CD4-positive, alpha-beta T cell treated with Interferon gamma for 1 hour (primary cell): ENCODE data around the gene TLK1.
"Not testable (repeated sequence)": the region's sequence is repeated elsewhere in the genome, so short reads cannot be mapped to it uniquely, and the experiment has no call there.

Source experiments
- DNase-seq: peaks from one replicate; pipeline ENCODE4 v3.0.0-alpha.2; 2020

The TLK1 gene

DNA sequence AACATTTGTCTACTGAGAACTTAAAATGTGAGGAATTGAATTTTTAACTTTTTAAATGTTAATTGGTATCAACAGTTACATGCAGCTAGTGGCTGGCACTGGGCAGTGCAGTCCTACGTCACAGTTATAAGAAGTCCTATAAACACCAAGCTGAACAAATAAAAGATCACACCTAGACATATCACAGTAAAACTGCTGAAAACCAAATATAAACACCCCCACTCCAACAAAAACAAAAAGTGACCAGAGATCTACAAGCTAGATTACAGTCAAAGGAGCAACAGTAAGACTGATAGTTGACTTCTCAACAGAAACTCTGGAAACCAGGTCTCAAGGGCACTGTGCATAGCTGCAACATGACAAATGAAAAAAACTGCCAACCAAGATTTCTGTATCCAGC lies 19.4 kb downstream of the TLK1 start:
- DNase-seq, result no peak

DNA sequence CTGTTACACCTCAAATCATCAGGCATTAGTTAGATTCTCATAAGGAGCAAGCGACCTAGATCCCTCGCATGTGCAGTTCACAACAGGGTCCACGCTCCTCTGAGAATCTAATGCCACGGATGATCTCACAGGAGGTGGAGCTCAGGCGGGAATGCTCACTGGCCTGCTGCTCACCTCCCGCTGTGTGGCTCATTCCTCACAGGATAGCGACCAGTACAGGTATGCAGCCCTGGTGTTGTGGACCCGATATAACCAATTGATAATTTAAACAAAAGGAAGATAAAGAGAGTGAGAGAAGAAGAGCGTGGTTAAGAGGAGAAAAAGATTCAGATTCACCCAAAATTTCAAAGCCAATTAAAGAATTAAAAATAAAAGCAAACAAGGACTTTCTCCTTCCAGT lies 20.8 kb downstream of the TLK1 start:
- no peak for DNase-seq

DNA sequence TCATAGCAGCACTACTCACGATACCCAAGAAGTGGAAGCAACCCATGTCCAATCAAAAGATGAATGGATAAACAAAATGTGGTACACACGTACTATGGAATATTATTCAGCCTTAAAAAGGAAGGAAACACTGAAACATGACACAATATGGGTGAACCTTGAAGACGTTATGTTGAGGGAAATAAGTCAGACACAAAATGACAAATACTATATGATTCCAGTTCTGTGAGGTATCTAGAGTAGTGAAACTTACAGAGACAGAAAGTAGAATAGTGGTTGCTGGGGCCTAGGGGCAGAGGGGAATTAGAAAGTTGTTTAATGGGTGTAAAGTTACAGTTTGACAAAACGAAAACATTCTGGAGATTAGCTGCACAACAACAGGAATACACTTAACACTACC lies 24.7 kb downstream of the TLK1 start:
- DNase-seq, result no peak

DNA sequence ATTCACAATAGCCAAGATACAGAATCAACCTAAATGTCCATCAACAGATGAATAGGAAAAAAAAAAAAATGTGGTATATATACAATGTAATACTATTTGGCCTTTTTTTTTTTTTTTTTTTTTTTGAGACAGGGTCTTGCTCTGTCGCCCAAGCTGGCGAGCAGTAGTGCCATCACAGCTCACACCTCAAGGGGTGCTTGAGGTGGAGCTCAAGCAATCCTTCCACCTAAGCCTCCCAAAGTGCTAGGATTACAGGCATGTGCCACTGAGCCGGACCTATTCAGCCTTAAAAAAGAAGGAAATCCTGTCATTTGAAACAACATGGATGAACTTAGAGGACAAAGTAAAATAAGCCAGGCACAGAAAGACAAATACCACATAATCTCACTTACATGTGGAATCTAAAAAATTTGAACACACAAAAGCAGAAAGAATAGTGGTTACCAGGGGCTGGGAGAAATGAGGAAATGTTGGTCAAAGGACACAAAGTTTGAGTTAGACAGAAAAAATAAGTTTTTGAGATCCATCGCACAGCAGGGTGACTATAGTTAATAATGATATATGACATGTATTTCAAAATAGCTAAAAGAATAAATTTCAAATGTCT lies 26.0 kb downstream of the TLK1 start:
- DNase-seq, result no peak

DNA sequence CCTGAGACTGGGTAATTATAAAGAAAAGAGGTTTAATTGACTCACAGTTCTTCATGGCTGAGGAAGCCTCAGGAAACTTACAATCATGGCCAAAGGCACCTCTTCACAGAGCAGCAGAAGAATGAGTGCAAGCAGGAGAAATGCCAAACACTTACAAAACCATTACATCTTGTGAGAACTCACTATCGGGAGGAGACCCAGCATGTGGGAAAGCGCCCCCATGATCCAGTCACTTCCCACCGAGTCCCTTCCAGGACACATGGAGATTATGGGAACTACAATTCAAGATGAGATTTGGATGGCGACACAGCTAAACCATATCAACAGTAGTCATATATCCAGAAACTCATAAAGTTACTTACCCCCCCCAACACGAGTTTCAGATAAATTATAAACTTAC lies 28.6 kb downstream of the TLK1 start:
- no peak for DNase-seq

DNA sequence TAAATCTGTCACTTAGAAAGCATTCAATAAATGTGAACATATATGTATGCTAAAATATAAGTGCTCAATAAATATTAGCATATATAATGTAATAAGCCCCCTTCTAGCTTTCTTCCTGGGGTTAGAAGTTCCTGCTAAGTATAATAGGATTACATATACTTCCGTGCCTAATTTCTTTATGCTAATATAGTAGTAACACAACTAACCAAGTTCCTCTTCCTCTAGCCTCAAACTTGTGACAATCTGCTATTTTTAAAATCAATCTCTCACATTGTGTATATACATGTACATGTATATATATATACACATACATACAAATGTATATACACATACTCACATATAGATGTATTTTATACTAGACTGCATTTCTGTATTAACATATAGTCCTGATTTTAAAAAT lies 32.2 kb downstream of the TLK1 start:
- DNase-seq, result no peak

DNA sequence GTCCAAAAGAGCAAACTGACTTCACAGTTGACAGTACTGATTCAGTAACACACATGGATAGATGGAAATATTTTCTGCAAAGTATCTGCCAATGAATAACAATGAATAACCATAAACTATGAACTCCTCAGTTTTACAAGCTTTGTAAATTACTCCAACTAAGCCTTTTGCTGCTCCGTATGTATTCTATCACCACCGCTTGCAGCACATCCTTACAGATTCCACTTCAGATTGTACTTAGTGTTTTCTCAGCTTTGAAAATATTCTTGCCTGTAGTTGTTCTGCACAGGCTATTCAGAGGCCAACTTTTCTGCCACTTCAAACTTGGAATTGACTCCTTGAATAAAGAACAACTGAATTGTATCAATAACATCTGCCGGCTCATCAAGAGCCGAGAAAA lies 36.2 kb downstream of the TLK1 start:
- no peak for DNase-seq

DNA sequence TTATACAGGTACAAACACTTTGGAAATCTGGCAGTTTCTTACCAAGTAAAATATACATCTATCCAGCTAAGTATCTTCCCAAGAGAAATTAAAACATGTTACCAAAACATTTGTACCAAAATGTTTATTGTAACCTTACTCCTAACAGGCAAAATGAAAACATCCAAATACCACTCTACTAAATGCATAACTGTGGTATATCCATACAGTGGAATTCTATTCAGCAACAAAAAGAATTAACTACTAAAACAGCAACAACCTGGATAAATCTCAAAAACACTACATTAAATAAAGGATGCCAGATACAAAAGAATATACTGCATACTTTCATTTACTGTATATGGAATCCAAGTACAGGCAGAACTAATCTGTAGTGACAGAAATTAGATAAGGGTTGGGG lies 51.1 kb downstream of the TLK1 start:
- DNase-seq, result no peak

DNA sequence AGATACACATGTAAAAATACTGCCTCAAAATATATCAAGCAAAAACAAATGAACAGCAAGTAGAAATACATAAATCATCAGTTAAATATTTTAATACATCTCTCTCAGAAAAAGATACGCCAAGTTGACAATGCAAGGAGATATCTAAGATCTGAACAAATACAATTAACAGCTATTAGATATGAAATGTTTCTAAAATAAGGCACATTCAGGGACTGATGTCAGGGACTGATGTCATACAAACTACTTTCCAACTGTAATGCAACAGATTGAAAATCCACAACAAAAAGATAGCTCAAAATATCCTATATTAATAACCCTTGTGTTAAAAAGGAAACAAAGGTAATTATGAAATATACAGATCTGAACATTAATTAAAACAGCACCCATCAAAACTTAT lies 51.7 kb downstream of the TLK1 start:
- DNase-seq, result no peak

DNA sequence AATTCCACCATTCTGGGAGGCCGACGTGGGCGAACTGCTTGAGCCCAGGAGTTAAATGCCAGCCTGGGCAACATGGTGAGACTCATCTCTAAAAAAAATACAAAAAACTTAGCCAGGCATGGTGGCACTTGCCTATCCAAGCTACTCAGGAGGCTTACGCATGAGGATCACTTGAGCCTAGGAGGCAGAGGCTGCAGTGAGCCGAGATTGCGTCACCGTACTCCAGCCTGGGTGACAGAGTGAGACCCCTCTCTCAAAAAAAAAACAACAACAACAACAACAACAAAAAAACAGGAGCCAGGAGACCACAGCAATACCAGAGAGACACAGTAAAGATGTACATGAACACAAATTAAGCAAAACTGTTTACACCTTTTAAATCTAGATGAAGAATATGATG lies 52.9 kb downstream of the TLK1 start:
- DNase-seq, result no peak

DNA sequence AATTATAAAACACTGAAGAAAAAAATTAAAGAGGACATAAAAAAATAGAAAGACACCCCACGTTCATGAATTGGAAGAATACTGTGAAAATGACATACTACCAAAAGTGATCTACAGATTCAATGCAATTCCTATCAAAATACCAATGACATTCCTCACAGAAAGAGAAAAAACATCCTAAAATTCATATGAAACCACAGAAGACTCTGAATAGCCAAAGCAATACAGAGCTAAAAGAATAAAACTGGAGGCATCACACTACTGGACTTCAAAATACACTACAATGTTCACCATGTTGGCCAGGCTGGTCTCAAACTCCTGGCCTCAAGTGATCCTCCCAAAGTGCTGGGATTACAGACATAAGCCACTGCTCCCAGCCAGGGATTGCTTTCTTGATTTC lies 56.3 kb downstream of the TLK1 start:
- DNase-seq, result no peak

DNA sequence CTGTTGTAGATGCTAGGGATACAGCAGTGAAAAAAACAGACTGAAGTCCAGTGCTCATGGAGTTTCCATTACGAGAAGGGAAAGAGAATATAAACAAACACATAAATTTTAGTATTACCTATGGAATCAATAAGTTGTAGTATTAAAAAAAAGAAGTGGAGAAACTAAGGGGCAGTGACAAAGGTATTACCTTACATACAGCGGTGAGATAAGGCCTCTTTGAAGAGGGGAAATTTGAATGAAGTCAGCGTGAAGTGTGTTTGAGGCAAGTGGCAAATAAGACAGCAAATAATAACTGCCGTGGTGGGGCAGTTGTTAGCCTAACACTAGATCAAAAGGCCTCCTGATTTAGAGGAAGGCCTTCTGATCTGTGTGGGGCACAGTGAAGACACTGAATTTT lies 57.9 kb downstream of the TLK1 start:
- DNase-seq, result no peak

DNA sequence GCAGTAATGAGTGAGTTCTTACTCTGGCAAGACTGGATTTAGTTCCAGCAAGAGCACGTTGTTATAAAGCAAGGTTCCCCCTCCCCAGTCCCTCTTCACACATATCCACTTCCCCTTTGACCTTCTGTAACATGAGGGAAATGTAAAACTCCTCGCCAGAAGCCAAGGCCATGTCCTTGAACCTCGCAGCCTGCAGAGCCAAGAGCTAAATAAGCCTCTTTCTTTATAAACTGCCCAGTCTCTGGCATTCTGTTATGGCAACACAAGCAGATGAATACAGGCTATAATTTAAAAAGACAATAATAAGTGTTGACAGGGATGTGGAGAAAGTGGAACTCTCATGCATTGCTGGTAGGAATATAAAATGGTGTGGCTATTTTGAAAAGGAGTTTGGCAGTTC lies 60.3 kb downstream of the TLK1 start:
- no peak for DNase-seq

DNA sequence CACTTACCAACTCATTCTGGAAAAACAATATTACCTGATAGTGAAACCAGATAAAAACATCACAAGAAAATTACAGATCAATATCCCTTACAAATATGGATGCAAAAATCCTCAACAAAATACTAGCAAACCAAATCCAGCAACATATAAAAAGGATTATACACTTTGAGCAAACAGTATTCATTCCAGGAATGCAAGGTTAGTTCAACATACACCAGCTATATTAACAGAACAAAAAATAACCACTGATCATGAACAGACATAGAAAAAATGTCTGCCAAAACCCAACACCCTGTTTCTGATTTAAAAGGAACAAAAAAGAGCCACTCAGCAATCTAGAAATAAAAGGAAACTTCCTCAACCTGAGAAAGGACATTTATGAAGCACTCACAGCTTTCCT lies 62.1 kb downstream of the TLK1 start:
- no peak for DNase-seq

DNA sequence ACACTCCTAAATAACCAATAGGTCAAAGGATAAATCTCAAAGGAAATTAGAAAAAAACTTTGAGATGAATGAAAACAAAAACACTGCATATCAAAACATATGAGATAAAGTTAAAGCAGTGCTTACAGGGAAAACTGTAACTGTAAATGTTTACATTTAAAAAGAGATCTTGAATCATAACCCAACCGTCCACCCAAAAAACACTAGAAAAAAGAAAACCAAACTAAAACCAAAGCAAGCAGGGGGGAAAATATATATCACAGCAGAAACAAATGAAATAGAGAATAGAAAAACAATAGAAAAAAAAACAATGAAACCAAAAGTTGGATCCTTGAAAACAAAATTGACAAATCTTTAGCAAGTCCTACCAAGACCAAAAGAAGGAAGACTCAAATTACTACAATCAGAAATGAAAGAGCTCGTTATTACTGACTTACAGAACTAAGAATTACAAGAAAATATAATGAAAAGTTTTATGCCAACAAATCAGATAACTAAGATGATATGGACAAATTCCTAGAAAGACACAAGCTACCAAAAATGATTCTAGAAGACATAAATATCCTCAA lies 65.6 kb downstream of the TLK1 start:
- DNase-seq, result no peak

DNA sequence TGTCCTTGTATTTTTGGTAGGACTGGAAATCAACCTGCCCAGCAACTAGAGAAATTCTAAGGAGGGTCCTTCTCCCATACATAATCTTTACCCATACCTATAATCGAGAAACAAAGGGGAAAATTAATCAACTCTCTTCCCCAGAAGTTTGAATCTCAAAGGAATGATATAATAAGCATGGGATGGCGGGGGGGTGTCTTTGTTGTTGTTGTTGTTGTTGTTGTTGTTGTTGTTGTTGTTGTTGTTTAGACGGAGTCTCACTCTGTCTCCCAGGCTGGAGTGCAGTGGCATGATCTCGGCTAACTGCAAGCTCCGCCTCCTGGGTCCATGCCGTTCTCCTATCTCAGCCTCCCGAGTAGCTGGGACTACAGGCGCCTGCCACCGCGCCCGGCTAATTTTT lies 69.2 kb downstream of the TLK1 start:
- not testable (repeated sequence) for DNase-seq

DNA sequence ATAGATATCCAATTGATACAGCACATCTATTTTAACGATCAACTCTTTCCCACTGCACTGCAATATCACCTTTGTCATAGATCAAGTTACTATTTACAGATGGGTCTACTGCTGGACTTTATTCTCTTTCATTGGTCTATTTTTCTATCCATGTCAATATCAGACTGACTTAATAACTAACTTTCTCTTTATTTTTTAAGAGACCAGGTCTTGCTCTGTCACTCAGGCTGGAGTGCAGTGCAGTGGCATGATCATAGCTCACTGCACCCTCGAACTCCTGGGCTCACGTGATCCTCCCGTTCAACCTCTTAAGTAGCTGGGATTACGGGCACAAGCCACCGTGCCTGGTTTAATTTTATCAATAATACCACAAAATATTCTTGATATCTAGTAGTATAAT lies 71.2 kb downstream of the TLK1 start:
- DNase-seq, result no peak

DNA sequence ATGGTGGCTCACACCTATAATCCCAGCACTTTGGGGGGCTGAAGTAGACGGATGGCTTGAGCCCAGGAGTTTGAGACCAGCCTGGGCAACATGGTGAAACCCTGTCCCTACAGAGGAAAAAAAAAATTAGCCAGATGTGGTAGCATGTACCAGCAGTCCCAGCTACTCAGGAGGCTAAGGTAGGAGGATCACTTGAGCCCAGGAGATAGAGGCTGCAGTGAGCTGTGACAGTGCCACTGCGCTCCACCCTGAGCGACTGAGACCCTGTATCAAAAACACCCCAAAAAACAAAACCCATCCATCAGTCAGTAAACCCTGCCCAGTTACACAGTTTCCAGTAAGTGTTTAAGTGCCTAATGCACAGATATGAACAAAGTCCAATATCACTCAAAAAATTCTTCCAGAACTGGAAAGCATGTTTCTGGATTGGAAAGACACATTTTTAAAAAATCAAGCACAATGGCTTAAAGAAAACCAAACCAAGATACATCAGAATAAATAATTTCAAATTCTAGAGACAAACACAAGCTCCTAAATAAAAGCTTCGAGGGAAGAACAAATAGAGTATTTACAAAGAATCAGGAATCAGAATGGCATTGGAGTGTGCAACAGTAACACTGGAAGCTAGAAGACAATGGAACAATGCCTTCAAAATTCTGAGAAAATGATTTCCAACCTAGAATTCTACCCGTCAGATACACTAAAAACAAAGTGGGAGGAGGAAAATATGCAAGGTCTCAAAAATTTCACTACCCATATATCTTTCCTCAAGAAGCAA lies 72.4 kb downstream of the TLK1 start:
- no peak for DNase-seq

DNA sequence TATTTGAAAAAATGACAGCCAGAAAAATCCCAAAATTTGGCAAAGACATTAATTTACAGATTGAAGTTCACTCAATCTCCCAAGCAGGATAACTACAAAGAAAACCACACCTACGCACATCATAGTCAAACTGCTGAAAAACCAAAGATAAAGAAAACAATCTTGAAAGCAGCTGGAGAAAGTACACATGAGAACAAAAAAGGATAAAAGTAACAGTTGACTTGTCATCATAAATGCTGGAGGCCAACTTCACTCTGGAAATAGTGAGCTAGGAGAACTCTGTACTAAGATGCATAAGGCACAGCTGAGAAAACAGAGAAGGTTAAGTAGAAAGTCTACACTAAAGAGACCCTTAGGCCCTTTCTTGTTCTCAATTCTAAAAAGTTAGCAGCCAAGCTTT lies 73.1 kb downstream of the TLK1 start:
- no peak for DNase-seq

DNA sequence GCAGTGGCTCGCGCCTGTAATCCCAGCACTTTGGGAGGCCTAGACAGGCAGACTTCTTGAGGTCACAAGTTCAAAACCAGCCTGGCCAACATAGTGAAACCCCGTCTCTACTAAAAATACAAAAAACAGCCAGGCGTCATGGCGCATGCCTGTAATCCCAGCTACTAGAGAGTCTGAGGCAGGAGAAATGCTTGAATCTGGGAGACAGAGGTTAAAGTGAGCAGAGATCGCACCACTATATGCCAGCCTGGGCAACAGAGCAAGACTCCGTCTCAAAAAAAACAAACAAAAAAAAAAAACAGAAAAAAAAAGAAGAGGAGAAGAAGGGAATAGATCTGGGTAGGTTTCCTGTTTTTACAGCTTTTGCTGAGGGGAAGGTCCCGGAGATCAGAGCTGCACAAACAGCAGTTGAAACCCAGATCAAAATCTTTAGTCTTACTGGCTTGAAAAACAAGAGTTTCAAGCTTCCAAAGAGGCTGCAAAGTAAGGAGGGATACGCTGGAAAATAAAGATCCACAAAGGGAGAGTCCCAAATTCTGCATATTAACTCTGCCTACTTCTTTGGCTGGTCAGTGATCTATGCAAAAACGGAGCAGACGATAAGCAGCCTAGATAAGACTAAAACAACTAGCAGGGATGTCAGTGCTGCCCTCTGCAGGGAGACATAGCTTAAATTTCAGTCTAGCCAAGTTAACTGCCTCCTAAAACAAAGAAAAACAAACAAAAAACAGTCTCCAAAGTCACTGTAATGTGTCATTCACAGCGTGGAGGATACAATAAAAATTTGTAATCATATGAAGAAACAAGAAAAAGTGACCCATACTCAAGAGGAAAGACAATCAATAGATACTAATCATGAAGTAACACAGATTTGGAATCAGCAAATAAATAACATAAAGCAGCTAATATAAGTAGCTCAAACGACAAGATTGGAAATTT lies 74.1 kb downstream of the TLK1 start:
- peak; percentile 45 for DNase-seq

DNA sequence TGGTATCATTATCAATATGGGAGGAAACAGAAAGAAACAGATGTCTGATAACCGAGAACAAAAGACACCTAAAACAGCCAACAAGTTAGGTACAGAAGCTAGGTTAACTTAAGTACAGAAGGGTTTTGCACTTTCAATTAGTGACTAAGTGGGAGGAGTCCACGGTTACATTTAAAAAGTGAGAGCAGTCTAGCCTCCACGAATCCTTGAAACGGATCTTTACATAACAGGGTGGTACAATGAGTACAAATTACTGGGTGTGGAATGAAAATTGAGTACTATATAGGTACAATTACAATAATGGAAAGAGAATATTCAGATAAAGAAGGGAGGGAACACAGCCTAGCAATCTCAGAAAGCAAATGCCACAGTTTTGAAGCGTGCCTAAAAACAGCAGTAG lies 76.6 kb downstream of the TLK1 start:
- DNase-seq, result no peak

DNA sequence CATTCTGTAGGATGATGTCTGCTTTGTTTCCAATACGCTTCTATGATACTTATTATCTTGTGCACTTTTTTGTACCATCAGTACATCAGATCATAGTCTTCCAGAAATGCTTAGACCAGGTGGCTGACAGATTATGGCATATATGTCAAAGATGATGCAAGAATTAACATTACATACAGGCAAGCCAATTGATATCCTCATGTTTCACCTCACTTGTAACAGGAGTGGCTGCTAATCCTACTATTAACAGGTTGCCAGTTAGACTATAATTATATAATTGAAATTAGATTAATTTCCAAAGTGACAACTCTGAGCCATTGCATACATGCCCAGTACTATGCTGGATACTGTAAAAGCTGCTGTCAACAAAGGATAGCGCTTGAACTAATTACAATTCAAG lies 77.2 kb downstream of the TLK1 start:
- DNase-seq, result no peak

DNA sequence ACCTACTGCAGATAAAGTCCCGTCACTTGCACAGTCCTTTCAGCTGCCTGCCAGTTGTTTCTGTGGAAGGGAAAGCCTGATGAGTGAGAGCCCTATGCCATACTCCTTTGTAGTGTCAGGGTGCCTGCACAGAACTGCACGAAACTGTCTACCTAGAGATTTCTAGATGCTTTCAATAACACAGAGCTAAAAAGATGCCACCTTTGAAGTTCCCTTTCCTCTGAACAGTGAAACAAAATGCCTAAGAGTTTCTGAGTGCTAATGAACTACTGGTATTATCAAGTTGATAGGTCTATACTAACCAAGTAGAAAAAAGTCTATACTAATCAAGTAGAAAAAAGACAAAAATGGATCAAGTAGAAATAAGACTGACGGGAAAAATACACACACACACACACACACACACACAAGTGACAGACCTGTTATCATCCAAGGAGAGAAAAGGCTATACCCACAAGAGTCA lies 79.0 kb downstream of the TLK1 start:
- peak; percentile 2 for DNase-seq

DNA sequence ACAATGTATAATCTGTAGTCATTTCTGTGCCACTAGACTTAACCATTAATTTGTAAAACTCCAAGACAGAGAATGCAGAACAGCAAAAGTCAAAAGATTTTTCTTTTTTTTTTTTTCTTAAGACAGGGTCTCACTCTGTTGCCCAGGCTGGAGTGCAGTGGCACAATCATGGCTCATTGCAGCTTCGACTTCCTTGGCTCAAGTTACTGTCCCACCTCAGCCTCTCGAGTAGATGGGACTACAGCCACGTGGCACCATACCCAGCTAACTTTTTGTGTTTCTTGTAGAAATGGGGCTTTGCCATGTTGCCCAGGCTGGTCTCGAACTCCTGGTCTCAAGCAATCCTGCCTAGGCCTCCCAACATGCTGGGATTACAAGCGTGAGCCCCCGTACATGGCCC lies 80.1 kb downstream of the TLK1 start:
- no peak for DNase-seq
